Left forelimb (tissue), 1 donor: Measurements from ENCODE around the gene PKLR.
A peak's percentile ranks its signal among the peaks of the same experiment; 100 is the strongest.

Experiments used
- DNase-seq: peaks from one replicate; pipeline ENCODE4 v3.0.0-alpha.2; 2018; ENCODE audit warnings: low spot score

The PKLR gene

DNA sequence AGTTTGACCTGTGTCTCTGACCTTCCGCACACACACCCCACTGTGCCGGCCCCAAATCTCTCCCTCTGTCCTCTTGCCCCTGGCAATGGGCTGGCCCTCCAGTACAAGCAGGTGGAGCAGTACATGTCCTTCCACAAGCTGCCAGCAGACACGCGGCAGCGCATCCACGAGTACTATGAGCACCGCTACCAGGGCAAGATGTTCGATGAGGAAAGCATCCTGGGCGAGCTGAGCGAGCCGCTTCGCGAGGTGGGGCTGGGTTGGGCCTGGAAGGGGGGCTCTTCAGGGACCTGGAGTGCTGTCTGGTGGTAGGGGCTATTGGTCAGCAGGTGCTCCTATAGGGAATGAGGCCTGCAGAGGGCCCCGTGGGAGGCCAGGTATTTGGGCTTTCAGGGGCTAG, 16.2 kb downstream of the PKLR start:
- no peak for DNase-seq

DNA sequence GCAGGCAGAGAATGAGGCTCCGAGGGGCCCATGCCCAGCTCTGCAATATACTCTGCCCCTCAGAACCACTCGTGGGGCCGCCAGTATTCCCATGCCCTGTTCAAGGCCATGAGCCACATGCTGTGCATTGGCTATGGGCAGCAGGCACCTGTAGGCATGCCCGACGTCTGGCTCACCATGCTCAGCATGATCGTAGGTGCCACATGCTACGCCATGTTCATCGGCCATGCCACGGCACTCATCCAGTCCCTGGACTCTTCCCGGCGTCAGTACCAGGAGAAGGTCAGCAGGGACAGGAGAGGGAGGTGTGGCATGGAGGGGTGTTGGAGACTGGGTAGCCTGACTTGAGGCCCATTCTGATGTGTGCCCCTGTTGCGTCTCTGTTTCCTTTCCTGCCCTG, 16.8 kb downstream of the PKLR start:
- no peak for DNase-seq

DNA sequence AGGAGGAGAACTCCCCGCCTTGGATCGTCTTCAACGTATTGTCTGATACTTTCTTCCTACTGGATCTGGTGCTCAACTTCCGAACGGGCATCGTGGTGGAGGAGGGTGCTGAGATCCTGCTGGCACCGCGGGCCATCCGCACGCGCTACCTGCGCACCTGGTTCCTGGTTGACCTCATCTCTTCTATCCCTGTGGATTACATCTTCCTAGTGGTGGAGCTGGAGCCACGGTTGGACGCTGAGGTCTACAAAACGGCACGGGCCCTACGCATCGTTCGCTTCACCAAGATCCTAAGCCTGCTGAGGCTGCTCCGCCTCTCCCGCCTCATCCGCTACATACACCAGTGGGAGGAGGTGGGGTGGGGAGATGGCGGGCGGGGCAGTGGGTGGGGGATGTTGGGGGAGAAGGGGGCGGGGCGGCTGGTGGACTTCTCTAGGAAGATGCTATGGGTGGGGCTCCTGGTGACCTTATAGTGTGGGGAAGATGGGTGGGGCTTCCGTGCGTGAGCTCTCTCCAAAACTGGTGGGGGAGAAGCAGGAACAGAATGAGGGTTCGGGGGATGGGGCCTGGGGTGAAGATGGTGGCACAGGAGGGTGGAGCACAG, 18.6 kb downstream of the PKLR start:
- DNase-seq: no peak

DNA sequence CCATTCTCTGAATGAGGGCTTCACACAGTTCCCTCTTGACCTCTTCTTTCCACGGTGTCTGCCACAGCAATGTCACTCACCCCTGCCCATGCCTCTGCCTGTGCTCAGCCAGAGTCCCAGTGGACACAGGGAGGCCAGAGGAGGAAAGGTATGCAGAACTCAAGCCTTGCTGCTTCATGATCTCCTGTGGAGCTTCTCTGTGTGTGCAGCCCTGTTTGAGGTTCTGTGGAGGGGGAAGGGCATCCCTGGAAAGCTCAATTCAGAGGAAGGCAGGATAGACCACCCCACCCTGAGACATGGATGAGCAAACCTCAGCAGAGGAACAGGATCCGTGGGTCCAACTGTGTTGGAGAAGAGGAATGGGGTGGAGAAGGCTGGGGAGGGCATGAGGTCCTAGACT, 22.0 kb downstream of the PKLR start:
- no peak for DNase-seq

DNA sequence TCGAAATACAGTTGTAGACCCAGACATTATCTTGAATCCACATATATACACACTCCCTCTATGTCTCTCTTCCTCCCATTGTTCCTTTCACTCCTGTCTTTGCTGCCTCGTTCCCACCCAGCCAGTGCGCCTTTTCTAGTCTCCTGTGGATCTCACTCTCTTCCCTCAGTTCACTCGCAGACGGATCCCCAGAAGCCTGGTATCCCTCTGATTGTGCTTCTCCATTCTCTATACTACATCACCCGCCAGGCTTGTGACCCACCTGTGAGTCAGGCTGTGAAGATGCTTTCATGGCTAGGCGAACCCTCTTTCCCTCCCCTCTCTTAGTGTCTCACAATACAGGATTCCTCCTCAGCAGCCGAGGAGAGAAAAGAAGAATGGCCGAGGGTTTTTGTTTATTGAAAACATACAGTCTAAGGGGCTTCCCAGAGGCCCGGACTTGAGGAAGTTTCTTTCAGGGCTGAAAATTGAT, 22.5 kb downstream of the PKLR start:
- DNase-seq: no peak

DNA sequence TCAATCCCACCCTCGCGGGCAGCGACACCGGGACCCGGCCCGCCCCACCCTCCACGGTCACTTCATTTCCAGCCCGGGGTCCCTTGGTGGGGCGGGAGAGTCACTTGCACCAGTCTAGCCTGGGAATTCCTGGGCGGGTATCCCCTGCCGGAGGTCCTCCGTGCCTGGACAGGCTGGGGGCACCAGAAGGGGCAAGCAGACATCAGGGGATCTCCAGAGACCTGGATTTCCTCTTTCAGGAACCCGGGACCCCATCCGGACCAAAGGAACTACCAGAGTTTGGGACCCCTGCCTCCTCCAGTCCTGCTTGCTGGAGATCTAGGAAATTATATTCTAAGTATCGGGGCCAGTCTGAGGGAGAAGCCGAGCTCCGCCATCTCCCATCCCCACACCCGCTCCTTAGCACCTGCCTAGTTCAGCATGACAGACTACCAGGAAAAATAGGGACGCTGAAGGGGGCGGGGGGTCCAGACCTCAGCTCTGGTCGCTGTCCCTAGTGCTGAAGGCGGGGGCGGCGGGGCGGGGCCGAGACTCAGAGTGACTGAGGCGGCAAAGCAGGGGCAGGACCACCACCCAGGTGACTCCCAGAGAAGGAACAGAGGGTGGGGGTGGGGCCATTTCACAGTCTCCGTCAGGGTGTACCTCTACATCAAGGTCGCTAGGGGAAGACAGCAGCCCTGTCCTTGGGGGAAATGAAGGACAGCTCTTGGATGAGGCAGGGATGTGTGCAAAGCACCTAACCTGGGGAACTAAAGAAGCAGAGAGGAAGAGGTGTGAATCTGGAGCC, 23.1 kb downstream of the PKLR start:
- DNase-seq: peak; percentile 80

DNA sequence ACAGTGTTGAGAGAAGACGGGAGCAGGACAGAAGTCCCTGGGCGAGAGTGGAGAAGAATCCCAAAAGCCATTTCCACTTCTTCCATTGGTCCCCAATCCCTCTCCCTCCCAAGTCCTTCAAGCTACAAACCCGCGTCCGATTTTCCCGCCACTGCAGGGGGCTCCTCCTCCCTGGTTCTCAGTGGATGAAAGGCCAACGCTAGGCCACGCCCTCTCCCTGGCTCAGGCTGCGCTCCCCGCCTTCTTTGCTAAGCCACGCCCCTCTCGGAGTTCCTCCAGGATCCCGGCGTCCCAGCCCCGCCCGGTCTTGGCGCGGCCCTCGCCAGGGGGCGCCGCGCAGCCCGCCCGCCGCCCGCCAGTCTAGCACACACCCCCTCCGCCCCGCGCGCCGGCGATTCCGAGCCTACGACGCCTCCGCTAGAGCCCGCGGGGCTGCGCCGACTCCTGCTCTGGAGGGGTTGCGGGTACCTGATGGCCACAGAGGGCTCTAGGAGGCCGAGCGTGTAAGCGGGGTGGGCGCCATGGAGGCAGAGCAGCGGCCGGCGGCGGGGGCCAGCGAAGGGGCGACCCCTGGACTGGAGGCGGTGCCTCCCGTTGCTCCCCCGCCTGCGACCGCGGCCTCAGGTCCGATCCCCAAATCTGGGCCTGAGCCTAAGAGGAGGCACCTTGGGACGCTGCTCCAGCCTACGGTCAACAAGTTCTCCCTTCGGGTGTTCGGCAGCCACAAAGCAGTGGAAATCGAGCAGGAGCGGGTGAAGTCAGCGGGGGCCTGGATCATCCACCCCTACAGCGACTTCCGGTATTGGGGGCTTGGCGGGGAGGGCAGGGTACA, 24.0 kb downstream of the PKLR start, which contains the start of gene HCN3:
HCN3 (plus strand) TSS at position 394 of the 832 bp plus-strand sequence; CDS start at position 522, 128 bp downstream.
- peak; percentile 98 for DNase-seq

DNA sequence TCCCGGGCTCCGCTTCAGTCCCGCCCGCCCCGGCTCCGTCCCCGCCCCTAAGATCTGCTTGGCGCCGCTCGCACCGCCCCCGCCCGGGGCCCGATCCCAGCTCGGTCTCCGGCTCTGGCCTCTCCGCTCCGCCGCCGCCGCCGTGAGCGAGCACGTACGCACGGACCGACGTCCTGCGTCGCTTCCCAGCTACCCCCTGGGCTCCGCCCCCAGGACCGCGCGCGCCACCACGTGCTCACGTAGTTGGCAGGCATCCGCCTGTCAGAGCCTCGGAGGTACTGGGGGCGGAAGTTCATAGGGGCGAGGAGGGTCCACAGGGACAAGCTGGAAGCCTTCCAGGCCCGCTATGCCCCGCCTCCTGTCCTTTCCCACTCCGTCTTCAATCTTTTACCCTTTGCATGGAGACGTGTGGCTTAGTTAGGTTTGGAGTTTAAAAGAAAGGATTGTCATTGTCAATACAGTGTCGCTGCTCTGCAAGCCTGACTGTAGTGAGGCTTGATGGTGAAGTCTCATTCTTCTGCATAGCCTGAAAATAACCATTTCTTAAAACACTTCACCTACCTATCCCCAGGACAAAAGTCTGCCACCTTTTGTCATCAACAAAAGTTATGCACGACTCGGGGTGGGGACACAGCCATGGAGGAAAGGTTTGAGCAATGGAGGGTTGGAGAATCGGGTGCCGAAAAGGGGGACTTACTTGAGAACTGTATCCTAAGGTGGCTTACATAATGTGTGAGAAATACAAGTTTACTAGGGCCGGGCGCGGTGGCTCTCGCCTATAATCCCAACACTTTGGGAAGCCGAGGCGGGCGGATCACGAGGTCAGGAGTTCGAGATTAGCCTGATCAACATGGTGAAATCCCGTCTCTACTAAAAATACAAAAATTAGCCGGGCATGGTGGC, 27.6 kb downstream of the PKLR start, which contains the start of gene CLK2:
CLK2 (minus strand) TSS at position 162 of the 903 bp plus-strand sequence. CDS start 2,527 bp downstream, outside the sequence.
- peak; percentile 98 for DNase-seq

DNA sequence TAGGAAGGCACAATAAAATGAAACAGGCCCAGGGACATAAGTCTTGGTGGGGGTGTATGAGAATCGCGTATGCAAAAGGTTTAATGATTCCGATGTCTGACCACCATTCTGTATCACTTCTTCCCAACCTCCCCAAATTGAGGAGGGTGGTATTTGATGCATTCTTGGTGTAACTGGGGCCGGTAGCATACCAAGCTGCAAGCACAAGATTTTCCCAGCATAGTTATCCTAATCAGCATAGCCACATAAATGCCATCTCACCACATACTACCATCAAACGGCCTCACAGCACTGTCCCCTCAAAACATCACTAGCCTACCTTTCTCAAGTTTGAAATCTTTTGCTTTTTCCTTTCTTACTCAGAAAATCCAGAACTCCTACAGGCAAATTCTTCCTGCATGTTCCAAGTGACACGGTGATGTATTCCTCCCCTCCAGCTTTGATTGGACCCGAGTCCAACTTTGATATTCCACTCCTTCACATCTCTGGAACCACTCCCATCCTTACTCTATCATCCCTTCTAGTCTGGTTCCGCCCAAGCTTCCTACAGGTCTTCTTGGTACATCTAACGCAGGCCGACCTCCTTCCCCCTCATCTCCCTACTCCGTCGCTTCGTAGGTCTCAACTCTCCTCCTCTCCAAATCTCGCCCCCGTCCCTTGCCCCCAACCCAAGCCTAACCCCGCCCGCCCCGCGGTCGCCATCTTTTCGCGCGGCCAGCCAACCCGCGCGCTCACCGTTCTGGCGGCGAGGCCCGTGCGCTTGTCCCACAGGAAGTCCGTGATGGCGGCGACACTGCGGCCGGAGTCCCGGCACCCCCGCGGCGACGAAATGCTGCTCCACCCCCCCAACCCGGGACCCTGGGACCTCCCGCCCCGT, 28.5 kb downstream of the PKLR start:
- peak; percentile 81 for DNase-seq

DNA sequence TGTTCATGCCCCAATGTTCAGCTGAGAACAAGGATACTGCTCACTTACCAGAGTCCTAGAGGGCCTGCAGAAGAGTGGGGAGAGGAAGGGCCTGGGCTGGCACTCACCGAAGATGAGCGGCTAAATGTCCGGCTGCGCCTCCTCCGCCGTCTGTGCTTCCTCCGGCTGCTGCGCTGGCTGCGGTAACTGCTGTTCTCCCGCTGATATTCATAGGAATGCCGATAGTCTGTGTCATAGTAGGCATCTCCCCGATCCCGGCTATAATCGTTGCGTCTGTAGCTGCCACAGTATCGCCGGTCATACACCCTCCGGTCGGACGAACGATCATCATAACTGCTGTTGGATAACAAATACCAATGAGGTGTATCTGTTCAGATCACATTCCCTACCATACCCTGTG, 31.9 kb downstream of the PKLR start:
- DNase-seq: no peak

DNA sequence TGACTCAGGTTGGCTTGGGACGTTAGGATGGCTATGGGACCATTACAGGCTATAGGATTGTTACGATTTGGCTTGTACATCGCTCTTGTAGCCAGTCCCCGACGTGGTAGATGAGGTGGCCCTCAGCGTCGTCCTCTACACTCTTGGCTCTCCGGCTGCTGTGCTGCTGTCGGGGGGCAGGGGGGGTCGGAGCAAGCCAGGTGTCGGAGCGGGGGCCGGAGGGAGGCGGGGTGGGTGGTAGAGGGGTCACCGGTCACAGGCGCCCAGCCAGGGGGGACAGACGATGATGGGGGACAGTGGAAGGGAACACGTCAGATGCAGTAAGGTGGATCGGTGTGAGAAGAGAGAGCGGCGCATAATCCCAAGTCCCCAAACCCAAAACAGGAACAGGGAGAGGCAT, 32.6 kb downstream of the PKLR start:
- DNase-seq: no peak

DNA sequence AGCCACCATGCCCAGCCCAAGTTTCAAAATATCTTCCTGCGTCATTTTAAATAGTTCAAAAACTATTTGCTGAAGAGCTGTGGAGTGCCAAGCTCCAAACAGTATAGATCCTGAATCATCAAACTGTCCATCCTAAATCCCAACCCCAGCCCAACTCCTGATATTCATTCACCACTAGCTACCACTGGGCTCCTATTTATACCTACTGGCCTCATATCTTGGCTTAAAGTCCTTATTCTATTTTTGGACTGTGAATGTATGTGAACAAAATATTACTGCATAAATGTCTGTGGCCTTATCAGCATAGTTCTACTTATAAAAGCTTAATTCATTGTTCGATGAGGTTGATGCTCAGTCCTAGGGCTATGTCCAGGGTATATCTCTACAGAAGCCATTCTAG, 33.9 kb downstream of the PKLR start:
- DNase-seq: no peak

DNA sequence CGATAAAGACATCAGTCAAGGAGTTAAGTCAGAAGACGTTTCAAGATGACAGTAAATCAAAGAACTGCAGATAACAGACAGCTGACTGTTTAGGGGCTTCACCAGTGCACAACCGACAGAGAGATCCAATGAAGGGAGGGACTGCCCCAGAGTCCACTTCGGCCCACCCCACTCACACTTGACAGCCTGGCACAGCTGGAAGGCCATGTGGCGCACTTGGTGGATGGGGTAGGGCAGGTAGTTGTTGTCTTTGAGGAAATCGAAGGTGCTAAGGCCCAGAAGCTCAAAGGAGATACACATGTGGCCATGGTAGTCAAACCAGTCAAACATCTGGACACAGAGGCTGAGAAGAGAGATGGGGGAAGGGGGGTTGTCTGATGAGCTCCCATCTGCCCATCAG, 34.7 kb downstream of the PKLR start:
- DNase-seq: no peak

DNA sequence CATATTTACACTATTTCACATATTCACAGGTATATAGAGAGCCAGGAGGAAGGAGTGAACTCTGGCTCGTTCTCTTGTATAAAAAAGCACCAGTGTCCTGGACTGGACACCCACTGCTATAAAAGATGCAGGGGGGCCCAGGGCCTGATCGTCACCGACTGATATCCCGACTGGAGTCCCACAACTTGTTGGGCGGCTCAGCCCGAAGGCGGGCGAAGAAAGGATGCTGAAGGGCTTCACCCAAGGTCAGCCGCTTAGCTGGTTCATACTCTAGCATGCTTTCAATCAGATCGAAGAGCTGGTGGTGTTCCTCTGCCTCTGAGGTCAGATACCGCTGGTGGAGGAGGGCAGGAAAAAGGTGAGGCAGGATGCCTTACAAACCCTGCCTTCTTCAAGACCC, 38.2 kb downstream of the PKLR start:
- no peak for DNase-seq

DNA sequence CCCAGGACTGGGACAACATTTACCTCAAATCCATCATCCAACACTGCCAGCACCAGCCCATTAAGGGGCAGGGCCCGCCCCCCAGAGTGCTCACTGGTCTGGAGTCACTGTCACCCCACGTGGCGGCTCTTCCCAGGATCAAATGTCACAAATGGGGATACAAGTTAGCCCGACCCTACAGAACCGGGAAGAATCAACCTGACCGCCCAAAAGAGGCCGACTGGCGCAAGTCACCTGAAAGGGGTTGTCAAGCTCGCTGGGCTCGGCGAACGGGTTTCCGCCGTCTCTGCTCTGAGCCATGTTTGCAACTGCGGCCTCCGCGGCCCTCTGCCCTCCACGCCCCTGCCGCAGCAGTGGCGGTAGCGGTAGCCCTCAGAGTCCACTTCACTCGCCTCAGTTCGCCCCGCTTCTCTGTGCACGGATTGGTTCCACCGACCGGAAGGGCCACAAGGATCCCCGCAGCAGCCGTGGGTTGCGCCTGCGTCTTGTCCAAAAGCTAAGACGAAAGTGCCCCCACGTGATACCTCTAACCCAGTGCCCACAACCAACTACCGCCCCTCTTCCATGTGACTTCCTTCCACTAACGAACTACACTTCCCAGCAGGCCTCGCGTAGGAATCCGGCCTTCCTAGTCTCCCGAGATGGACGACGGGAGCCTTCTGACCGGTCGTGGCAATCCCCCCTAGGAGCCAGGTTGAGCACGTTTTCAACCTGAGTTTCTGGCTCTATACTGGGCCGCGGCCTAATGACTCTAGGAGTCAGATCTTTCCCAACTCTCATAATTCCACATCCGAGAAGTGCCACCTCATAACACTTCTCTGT, 39.2 kb downstream of the PKLR start, which contains the start of gene SCAMP3:
SCAMP3 (minus strand) TSS at position 509 of the 822 bp plus-strand sequence; CDS start at position 300, 209 bp downstream.
- peak; percentile 92 for DNase-seq

DNA sequence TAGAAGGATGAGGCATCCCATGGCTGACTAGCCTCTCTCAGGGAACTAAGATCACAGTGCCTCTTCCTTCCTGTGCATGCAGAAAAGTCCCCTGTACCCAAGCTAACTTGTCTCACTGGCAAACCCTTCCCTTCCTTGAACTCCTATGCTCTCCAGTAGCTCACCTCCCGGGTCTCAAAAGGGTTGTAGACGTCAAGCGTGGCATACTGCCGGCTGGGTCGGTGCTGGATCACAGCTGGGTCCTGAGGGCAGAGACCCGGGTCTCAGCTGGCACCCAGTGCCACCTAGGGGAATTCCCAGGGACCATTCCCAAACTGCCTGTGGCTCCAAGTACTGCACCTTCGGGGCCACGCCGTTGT, 39.8 kb downstream of the PKLR start:
- no peak for DNase-seq

DNA sequence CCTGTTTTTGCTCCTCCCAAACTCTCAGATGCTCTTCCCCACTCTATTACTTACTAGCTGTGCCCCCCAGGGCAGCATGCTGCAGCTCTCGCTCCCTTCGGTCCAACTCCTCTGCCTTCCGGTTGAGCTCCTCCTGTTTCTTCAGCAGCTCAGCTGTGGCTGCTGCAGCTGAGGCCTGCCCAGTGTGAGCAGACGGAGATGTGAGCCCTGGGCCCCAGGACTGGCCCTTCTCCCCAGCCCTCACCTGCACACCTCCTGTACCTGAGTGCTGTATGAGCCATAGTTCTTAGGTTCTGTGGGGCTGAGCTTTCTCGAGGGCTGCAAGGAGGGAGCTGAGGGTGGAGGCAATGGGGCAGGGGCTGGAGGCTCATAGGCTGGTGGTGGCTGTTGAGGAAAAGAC, 41.0 kb downstream of the PKLR start:
- no peak for DNase-seq

DNA sequence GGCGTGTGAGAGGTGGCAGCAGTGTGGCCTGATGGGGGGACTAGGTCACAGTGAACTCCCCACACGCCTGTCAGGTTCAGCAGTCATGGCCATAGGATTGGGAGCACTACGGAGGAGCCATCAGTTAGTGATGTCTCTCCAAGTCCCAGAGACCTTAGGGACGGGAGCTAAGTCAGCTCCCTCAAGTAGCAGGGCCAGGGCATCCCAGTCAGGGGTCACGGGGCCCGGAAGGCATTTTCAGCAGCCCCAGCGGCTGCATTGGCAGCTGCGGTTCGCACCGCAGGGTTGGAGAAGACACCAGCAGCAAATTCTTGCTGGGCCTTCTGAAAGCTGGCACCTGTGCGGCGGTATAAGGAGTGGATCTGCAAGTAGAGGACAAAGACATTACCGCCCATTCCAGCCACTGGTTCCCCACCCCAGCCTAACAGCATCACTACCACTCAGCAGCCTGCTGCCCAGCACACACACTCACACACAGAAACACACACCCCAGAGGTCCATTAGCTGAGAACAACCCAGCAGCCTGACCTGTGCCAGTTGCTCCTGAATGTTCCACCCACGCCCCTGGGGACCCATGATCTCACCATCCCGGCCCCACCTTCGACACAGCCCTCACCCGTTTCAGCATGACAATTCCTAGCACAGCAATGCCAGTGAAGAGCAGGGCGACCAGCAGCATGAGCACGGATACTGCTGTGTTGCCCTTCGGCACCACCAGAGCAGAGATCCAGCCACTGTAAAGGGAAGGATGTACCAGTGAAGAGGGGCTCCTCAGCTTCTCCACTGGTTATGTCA, 45.0 kb downstream of the PKLR start:
- DNase-seq: no peak
